ENCODE data around the gene NPAS3.
A peak's percentile ranks its signal among the peaks of the same experiment; 100 is the strongest.

The NPAS3 gene

GRCh38 chr14:33528655-33529054 lies 590.0 kb downstream of the NPAS3 start:
- Histone ChIP-seq H2AFZ (ENCODE audit: low read depth, low read length) (no peak overlapping the region), H4K20me1 (ENCODE audit: insufficient read depth, low read length) (no peaks in the 10 kb centered on the region), H3K27ac (ENCODE audit: low read length) (no peak overlapping the region), H3K4me1 (ENCODE audit: low read length) (peaks cover 80% of the 10 kb centered on the region), H3K27me3 (ENCODE audit: low read depth, low read length) (no peaks in the 10 kb centered on the region), H3K9me3 (ENCODE audit: insufficient read depth, low read length) (no peaks in the 10 kb centered on the region), H3K4me2 (ENCODE audit: low read length) (no peak overlapping the region), H3K79me2 (ENCODE audit: low read length) (no peaks in the 10 kb centered on the region), H3K4me3 (ENCODE audit: low read length) (no peak overlapping the region), H3K9ac (ENCODE audit: low read length) (no peak overlapping the region), H3K36me3 (replicated peaks; ENCODE audit: low read depth, low read length) (no peaks in the 10 kb centered on the region)
- TF ChIP-seq, protein P1, sequence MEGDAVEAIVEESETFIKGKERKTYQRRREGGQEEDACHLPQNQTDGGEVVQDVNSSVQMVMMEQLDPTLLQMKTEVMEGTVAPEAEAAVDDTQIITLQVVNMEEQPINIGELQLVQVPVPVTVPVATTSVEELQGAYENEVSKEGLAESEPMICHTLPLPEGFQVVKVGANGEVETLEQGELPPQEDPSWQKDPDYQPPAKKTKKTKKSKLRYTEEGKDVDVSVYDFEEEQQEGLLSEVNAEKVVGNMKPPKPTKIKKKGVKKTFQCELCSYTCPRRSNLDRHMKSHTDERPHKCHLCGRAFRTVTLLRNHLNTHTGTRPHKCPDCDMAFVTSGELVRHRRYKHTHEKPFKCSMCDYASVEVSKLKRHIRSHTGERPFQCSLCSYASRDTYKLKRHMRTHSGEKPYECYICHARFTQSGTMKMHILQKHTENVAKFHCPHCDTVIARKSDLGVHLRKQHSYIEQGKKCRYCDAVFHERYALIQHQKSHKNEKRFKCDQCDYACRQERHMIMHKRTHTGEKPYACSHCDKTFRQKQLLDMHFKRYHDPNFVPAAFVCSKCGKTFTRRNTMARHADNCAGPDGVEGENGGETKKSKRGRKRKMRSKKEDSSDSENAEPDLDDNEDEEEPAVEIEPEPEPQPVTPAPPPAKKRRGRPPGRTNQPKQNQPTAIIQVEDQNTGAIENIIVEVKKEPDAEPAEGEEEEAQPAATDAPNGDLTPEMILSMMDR (IDR thresholded peaks at IDR 0.05; ENCODE audit: low read depth, low read length): no peak
- TF ChIP-seq EZH2phosphoT487 (IDR thresholded peaks at IDR 0.05; ENCODE audit: low read depth): no peak

- Histone ChIP-seq H3K4me1 (ENCODE audit: low read length) (peaks cover 65% of the 10 kb centered on the region), H3K27me3 (ENCODE audit: low read depth, low read length) (no peaks in the 10 kb centered on the region), H3K4me3 (ENCODE audit: low read length) (no peak overlapping the region), H3K9me3 (ENCODE audit: insufficient read depth, low read length) (no peaks in the 10 kb centered on the region), H3K27ac (ENCODE audit: low read length) (peak overlapping the region; percentile 63), H3K79me2 (ENCODE audit: low read length) (no peaks in the 10 kb centered on the region), H2AFZ (ENCODE audit: low read depth, low read length) (0 out of 2 replicates have a peak overlapping the region, but pooled peaks have one; percentile 51), H3K4me2 (ENCODE audit: low read length) (peak overlapping the region; percentile 68), H3K9ac (ENCODE audit: low read length) (peak overlapping the region; percentile 32), H4K20me1 (ENCODE audit: insufficient read depth, low read length) (no peaks in the 10 kb centered on the region), H3K36me3 (replicated peaks; ENCODE audit: low read depth, low read length) (no peaks in the 10 kb centered on the region)
- TF ChIP-seq EZH2phosphoT487 (IDR thresholded peaks at IDR 0.05; ENCODE audit: low read depth): no peak
- TF ChIP-seq, protein P1 (IDR thresholded peaks at IDR 0.05; ENCODE audit: low read depth, low read length): no peak
These were observed 591.4 kb downstream of the NPAS3 start for GRCh38 chr14:33529787-33530757.

DNA sequence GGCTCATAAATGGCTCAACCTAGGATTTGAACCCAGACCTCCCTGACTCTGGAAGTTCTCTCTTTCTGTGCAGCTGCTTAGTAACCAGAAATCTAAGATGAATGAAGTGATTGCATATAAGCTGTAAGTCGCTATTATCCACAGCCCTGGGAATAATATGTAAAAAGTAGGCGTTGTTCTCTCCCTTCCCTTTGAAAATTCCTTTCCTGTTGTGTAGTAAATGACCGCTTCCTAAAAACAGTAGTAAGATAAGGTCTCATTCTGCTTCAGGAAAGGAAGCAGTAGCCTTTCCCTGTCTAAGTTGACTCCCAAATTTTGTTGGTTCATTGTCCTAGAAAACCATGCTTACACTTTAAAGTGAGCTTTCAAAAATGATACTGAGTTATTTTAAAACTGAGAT lies 593.9 kb downstream of the NPAS3 start:
- H2AFZ ChIP-seq (ENCODE audit: low read depth, low read length): no peak overlapping the region

GRCh38 chr14:33534104-33534503 lies 595.4 kb downstream of the NPAS3 start:
- Histone ChIP-seq H2AFZ (ENCODE audit: low read depth, low read length) (no peak overlapping the region), H3K36me3 (replicated peaks; ENCODE audit: low read depth, low read length) (no peaks in the 10 kb centered on the region), H3K9ac (ENCODE audit: low read length) (no peak overlapping the region), H4K20me1 (ENCODE audit: insufficient read depth, low read length) (no peaks in the 10 kb centered on the region), H3K4me3 (ENCODE audit: low read length) (no peak overlapping the region), H3K4me2 (ENCODE audit: low read length) (no peak overlapping the region), H3K79me2 (ENCODE audit: low read length) (no peaks in the 10 kb centered on the region), H3K27ac (ENCODE audit: low read length) (no peak overlapping the region), H3K4me1 (ENCODE audit: low read length) (peaks cover 37% of the 10 kb centered on the region), H3K9me3 (ENCODE audit: insufficient read depth, low read length) (no peaks in the 10 kb centered on the region), H3K27me3 (ENCODE audit: low read depth, low read length) (no peaks in the 10 kb centered on the region)
- TF ChIP-seq EZH2phosphoT487 (IDR thresholded peaks at IDR 0.05; ENCODE audit: low read depth): no peak
- TF ChIP-seq, protein P1 (IDR thresholded peaks at IDR 0.05; ENCODE audit: low read depth, low read length): no peak

More for the DNA sequence above, 593.9 kb downstream of the NPAS3 start:
- Histone ChIP-seq H3K4me3 (ENCODE audit: low read length) (no peak overlapping the region), H3K27ac (ENCODE audit: low read length) (no peak overlapping the region), H3K9ac (ENCODE audit: low read length) (no peak overlapping the region), H3K27me3 (ENCODE audit: low read depth, low read length) (no peaks in the 10 kb centered on the region), H3K4me1 (ENCODE audit: low read length) (peaks cover 41% of the 10 kb centered on the region), H3K9me3 (ENCODE audit: insufficient read depth, low read length) (no peaks in the 10 kb centered on the region), H3K36me3 (replicated peaks; ENCODE audit: low read depth, low read length) (no peaks in the 10 kb centered on the region), H3K4me2 (ENCODE audit: low read length) (no peak overlapping the region), H4K20me1 (ENCODE audit: insufficient read depth, low read length) (no peaks in the 10 kb centered on the region), H3K79me2 (ENCODE audit: low read length) (no peaks in the 10 kb centered on the region)
- TF ChIP-seq, protein P1 (IDR thresholded peaks at IDR 0.05; ENCODE audit: low read depth, low read length): no peak

Measured in OCI-LY3 (cell line).